Sigmoid colon (tissue), 7 donors: Measurements from ENCODE around the gene PRDM13. TPM values are rescaled to one million over a fixed set of nuclear protein-coding genes. Genes with fewer than 3 reads are reported as not detected.
"Not testable (repeated sequence)": the region's sequence is repeated elsewhere in the genome, so short reads cannot be mapped to it uniquely, and the experiment has no call there.

ENCODE experiments used
- DNase-seq: peaks from one replicate; pipeline ENCODE4 v3.0.0-alpha.2; 2019
- H3K27ac ChIP-seq, 4 donors: fragments of 200-600 bp; sonication (generic); one replicate each; pipeline ENCODE4 v1.5.1; 2016 to 2019; ENCODE audit warnings: mild to moderate bottlenecking in 1 of 4
- H3K27me3 ChIP-seq, 3 donors: fragments of 200-600 bp; sonication (generic); one replicate each; pipeline ENCODE4 v1.5.1; 2019; ENCODE audit warnings: mild to moderate bottlenecking in 1 of 3
- H3K36me3 ChIP-seq, 4 donors: fragments of 200-600 bp; sonication (generic); one replicate each; pipeline ENCODE4 v1.5.1; 2016 to 2019
- H3K4me1 ChIP-seq, 4 donors: fragments of 200-600 bp; sonication (generic); one replicate each; pipeline ENCODE4 v1.5.1; 2017 to 2019
- H3K4me3 ChIP-seq, 4 donors: fragments of 200-600 bp; sonication (generic); one replicate each; pipeline ENCODE4 v1.5.1; 2017 to 2019; ENCODE audit warnings: mild to moderate bottlenecking in 2 of 4, moderate library complexity in 1 of 4
- H3K9me3 ChIP-seq, 4 donors: fragments of 200-600 bp in 3 of 4; sonication (generic) in 3 of 4; one replicate each; pipeline versions ENCODE4 v1.5.1 to v1.6.1; 2013 to 2019
- EP300 ChIP-seq, 4 donors: sonication (generic); formaldehyde crosslinking; IDR thresholded peaks; one replicate each; pipeline ENCODE4 v1.6.1; 2017; ENCODE audit warnings: antibody characterized with exemption in 4 of 4
- POLR2A ChIP-seq, 2 donors: fragments of 450-650 bp; IDR thresholded peaks; one replicate each; pipeline ENCODE4 v1.6.1; 2016; ENCODE audit warnings: antibody characterized with exemption in 2 of 2, mild to moderate bottlenecking in 2 of 2, moderate library complexity in 2 of 2
- POLR2AphosphoS5 ChIP-seq, 4 donors: sonication (generic); formaldehyde crosslinking; IDR thresholded peaks; one replicate each; pipeline ENCODE4 v1.6.1; 2017; ENCODE audit warnings: antibody characterized with exemption in 4 of 4
- WGBS, 2 donors: extraction: QIAGEN DNeasy Blood & Tissue Kit; methylation state at CpG; one replicate each; pipeline ENCODE4 v1.1.7; 2013; 5-methylcytosine and 5-hydroxymethylcytosine counted together
- intact Hi-C: fragments of 100-400 bp; cut with DNase I; formaldehyde crosslinking; loops from one replicate; pipeline ENCODE4 v1.15.1; 2023
- polyA plus RNA-seq, 3 donors: library from polyadenylated mRNA; stranded (reverse); fragments of 200-250 nt; gene quantifications; one replicate each; pipeline ENCODE4 v1.2.3, GENCODE V29; 2013
- total RNA-seq, 4 donors: library from RNA; depleted of rRNA; stranded (reverse); fragments of >200 nt; gene quantifications; one replicate each; pipeline ENCODE4 v1.1.0, GENCODE V29; 2016
- TF ChIP-seq, protein P1 (sequence below), 4 experiments: fragments of 450-650 bp in 3 of 4; fragments of 200-600 bp in 1 of 4; IDR thresholded peaks; one replicate each; pipeline ENCODE4 v1.5.1; 2016 to 2019; ENCODE audit warnings: antibody characterized with exemption in 4 of 4, mild to moderate bottlenecking in 3 of 4, moderate library complexity in 2 of 4
- donor health status: healthy with polysubstance abuse.
- donor health status: Bipolar disorder and iron deficiency.
- donor health status: healthy.

Gene PRDM13
- total and polyA plus RNA-seq, 7 donors = not detected

DNA sequence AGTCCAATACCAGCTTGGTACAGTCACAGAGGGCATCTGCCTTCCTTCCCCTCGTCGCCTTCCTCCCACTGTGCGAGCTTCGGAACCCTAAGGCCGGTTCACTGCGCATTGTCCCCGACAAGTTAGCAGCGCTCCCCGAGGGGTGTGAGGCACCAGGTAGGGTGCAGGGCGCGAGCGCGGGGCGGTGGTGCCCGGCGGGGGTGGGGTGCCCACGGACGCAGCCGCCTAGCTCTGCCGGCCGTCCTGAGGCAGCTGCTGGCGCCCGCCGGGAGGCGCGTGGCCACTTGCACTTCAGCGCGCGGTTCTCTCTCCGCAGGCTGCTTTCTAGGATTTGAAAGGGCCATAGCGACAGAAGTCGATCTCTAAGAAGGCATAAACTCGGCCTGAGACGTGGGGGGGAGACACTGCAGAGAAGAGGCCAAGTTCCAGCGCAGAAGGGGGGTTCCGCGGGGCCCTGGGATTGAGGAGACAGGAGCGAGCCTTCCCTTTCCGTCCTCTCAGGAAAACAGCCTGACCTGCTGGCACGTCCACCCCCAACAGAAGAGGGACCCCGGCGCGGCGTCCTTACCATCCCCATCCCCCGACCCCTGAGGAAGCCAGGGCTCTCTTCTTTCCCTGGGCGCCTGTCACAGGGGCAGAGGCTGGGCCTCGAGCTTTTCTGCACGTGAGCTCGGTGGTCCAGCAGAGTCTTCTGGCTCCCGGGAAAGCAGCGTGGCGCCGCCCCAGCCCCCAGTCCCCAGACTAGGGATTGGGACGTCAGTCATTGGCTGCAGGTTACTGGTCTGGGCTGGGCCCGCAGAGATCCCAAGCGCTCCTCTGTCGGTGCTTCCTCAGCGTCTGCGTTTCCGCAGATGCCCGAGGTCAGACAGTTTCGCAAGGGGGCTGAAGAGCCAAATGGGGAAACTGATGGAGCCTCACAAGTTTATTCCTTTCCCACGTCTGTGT is 15.6 kb upstream of the PRDM13 start:
- Histone ChIP-seq H3K4me3 (no peak overlapping the region), H3K27me3 (peaks cover 47 to 91% (median 65%) of the 10 kb centered on the region in 3 donors), H3K36me3 (no peaks in the 10 kb centered on the region), H3K4me1 (peaks cover 0 to 30% (median 26%) of the 10 kb centered on the region in 4 donors), H3K9me3 (peaks cover 0 to 9% (median 3%) of the 10 kb centered on the region in 4 donors), H3K27ac (no peak overlapping the region)
- WGBS, 2 donors = 4 to 6% methylated on average over 63 of the region's 63 CpGs
- TF ChIP-seq POLR2A (IDR thresholded peaks at IDR 0.05) (no peak), POLR2AphosphoS5 (IDR thresholded peaks at IDR 0.05) (no peak), EP300 (IDR thresholded peaks at IDR 0.05) (no peak)
- TF ChIP-seq, protein P1, sequence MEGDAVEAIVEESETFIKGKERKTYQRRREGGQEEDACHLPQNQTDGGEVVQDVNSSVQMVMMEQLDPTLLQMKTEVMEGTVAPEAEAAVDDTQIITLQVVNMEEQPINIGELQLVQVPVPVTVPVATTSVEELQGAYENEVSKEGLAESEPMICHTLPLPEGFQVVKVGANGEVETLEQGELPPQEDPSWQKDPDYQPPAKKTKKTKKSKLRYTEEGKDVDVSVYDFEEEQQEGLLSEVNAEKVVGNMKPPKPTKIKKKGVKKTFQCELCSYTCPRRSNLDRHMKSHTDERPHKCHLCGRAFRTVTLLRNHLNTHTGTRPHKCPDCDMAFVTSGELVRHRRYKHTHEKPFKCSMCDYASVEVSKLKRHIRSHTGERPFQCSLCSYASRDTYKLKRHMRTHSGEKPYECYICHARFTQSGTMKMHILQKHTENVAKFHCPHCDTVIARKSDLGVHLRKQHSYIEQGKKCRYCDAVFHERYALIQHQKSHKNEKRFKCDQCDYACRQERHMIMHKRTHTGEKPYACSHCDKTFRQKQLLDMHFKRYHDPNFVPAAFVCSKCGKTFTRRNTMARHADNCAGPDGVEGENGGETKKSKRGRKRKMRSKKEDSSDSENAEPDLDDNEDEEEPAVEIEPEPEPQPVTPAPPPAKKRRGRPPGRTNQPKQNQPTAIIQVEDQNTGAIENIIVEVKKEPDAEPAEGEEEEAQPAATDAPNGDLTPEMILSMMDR (IDR thresholded peaks at IDR 0.05) = no peak
- intact Hi-C loops = loop anchor here (10.0 kb wide), 1 partner anchor 756 kb away; the partner anchor contains the start of gene POU3F2
- DNase-seq = peak; percentile 64

DNA sequence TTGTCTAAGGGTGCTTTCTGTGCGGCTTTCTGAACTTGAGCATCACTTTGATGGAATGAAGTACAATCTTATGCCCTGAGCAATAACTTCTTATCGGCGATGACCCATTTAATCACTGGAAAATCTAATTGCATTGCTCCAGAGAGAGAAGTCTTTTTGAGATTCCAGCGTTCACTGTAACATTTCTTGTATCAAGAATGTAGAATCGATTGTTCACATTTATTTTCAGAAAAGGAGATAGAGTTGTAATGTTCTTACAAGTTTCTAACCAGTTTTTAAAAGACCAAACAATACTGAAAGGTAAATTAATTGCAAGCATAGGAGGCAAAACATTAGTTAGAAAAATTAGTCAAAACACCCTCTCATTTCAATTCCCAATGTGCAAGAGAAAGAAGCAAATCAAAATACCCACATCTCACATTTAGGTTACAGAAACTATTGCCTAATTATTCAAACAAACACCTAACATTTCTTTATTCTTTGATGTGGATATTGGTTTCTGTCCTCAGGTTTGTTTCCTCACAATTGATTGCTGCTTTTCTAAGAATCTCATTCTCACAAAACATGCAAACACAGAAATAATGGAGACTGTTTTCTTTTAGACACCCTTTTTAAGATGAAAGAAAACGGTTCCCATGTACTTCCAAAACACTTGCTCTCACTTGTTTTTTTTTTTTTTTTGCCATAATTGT is 14.8 kb upstream of the PRDM13 start:
- no peaks in the 10 kb centered on the region for H3K36me3 ChIP-seq
- no peak for DNase-seq
- no peak overlapping the region for H3K4me3 ChIP-seq
- intact Hi-C loops = loop anchor here (10.0 kb wide), 1 partner anchor 757 kb away; the partner anchor contains the start of gene POU3F2
- 18 to 24% methylated on average over 6 of the region's 6 CpGs for WGBS, 2 donors
- no peak for TF ChIP-seq EP300 (IDR thresholded peaks at IDR 0.05)
- TF ChIP-seq POLR2AphosphoS5 (IDR thresholded peaks at IDR 0.05) = peak in 2 of 4 donors; percentile 11 to 21
- no peak for TF ChIP-seq POLR2A (IDR thresholded peaks at IDR 0.05)
- H3K4me1 ChIP-seq = peaks cover 0 to 30% (median 26%) of the 10 kb centered on the region in 4 donors
- H3K27me3 ChIP-seq = peaks cover 44 to 95% (median 67%) of the 10 kb centered on the region in 3 donors
- H3K9me3 ChIP-seq = peaks cover 0 to 9% (median 3%) of the 10 kb centered on the region in 4 donors
- H3K27ac ChIP-seq = no peak overlapping the region

DNA sequence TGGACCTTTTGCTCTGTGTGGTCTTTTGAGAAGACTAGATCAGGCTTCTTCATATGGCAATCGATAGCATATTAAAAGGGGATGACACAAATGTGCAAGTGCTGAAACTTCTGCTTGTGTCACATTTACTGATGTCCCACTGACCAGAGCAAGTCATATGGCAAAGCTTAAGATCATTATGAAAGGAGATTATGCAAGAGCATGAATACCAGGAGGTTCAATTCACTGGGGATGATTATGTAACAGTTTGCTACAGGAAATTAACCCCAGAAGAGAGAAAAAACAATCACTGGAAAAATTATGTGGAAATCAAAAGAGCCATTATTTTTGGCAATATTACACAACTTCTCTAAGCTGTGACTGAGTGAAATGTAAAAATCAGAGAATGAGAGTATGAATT is 13.7 kb upstream of the PRDM13 start:
- Histone ChIP-seq H3K36me3 (no peaks in the 10 kb centered on the region), H3K9me3 (peaks cover 0 to 9% (median 3%) of the 10 kb centered on the region in 4 donors), H3K27ac (no peak overlapping the region), H3K4me1 (peaks cover 0 to 30% (median 26%) of the 10 kb centered on the region in 4 donors), H3K4me3 (no peak overlapping the region), H3K27me3 (peaks cover 41 to 100% (median 70%) of the 10 kb centered on the region in 3 donors)
- no peak for DNase-seq
- 23 to 48% methylated on average over 1 of the region's 1 CpG for WGBS, 2 donors
- intact Hi-C loops = loop anchor here (10.0 kb wide), 1 partner anchor 758 kb away; the partner anchor contains the start of gene POU3F2
- TF ChIP-seq EP300 (IDR thresholded peaks at IDR 0.05) (no peak), POLR2AphosphoS5 (IDR thresholded peaks at IDR 0.05) (no peak), POLR2A (IDR thresholded peaks at IDR 0.05) (no peak)
- TF ChIP-seq, protein P1 (IDR thresholded peaks at IDR 0.05) = no peak

DNA sequence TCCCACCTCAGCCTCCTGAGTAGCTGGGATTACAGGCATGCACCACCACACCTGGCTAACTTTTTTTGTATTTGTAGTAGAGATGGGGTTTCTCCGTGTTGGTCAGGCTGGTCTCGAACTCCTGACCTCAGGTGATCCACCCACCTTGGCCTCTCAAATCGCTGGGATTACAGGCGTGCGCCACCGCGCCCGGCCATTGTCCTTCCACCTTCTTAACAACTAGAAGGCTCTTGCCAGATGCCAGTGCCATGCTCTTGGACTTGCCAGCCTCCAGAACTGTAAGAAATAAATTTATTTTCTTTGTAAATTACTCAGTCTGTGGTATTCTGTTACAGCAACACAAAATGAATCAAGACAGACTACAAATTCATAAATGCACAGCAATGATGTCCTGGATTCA is 11.9 kb upstream of the PRDM13 start:
- H3K27me3 ChIP-seq = peaks cover 29 to 100% (median 71%) of the 10 kb centered on the region in 3 donors

DNA sequence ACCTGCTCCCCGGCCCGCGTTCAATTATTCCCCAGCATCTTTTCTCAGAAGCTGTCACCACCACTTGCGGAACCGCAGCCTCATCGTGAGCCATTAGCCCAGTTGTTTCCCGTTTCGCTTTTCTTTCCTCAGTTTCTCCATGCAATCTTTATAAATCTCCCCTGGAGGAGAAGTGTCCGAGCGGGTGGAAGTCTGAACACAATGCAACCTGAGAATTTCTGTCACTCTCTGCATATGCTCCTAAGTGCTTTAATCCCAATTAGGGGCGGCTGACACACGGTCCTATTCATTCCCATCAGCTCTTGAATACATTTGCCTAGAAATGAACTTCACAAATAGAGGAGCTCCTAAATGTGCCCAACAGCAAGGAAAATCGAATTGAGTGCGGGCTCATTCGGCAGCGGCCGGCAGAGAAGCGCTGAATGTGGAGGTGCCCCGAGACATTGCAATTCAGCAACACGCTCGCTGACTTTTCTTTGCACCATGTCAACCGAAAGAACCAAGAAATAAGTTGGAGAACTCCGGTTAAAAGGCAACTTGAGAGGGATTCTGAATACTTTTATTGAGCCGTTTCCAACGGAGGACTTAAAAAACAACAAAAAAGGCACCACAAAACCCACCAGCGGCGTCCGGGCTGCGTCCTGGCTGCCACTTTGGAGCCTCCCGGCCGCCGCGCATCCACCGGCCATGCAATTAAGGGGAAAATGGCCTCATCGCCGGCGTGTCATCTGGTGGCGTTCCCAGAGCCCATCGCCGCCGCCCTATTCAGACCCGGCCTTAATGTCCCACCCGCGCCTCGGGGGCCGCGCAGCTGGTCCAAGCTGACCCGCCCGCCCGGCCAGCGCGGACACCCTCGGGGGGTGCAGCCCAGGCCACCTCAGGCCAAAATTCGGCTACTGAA is 3.9 kb upstream of the PRDM13 start:
- H3K4me3 ChIP-seq = peak overlapping the region in 3 of 4 donors; percentile 20 to 33 (median 31)
- H3K36me3 ChIP-seq = no peaks in the 10 kb centered on the region
- DNase-seq = no peak
- no peaks in the 10 kb centered on the region for H3K9me3 ChIP-seq
- H3K27ac ChIP-seq = no peak overlapping the region
- 5 to 6% methylated on average over 54 of the region's 54 CpGs for WGBS, 2 donors
- H3K4me1 ChIP-seq = peaks cover 0 to 47% (median 29%) of the 10 kb centered on the region in 4 donors
- intact Hi-C loops = no loop called here
- peaks cover 52 to 100% (median 89%) of the 10 kb centered on the region in 3 donors for H3K27me3 ChIP-seq
- no peak for TF ChIP-seq EP300 (IDR thresholded peaks at IDR 0.05)
- no peak for TF ChIP-seq POLR2A (IDR thresholded peaks at IDR 0.05)
- TF ChIP-seq, protein P1 (IDR thresholded peaks at IDR 0.05) = no peak
- TF ChIP-seq POLR2AphosphoS5 (IDR thresholded peaks at IDR 0.05) = peak in 1 of 4 donors; percentile 10

More for the DNA sequence above, 11.9 kb upstream of the PRDM13 start:
- not testable (repeated sequence) for H3K4me3 ChIP-seq, H3K36me3 ChIP-seq, H3K27ac ChIP-seq, H3K9me3 ChIP-seq, DNase-seq
- intact Hi-C loops = loop anchor here (10.0 kb wide), 1 partner anchor 760 kb away; the partner anchor contains the start of gene POU3F2
- 70 to 86% methylated on average over 8 of the region's 8 CpGs for WGBS, 2 donors
- peaks cover 0 to 16% (median 11%) of the 10 kb centered on the region in 4 donors for H3K4me1 ChIP-seq
